Measurements from ENCODE around the gene KCTD6. TPM values are rescaled to one million over a fixed set of nuclear protein-coding genes. Genes with fewer than 3 reads are reported as not detected.

The KCTD6 gene
- total RNA-seq, 2 experiments from 2014 or later: 16.4 to 17.1 TPM

GRCh38 chr3:58471025-58471887, 20.6 kb upstream of the KCTD6 start:
- H4K20me1 ChIP-seq (ENCODE audit: insufficient read depth, low read length): no peaks in the 10 kb centered on the region
- intact Hi-C loops (cut with micrococcal nuclease; ENCODE audit: unreplicated experiment): no loop called here
- DNase-seq (ENCODE audit: low spot score): no peak
- H3K4me1 ChIP-seq (ENCODE audit: insufficient read depth, low read length, poor library complexity, severe bottlenecking): peaks cover 21% of the 10 kb centered on the region
- no peak for TF ChIP-seq CTCF (conservative IDR thresholded peaks at IDR 0.05; ENCODE audit: low read length)
- no peak for TF ChIP-seq EZH2phosphoT487 (IDR thresholded peaks at IDR 0.05; ENCODE audit: borderline replicate concordance, low read depth, low read length)
- ChIA-PET CTCF (ENCODE audit: unreplicated experiment) (no interaction called here), POLR2A (interaction anchor here (0.6 to 1.2 kb wide), 3 partner anchors 82 to 136 kb away, joined by 3 to 5 read pairs (median 5); no protein-coding TSS in a partner anchor)
- H3K79me2 ChIP-seq (ENCODE audit: insufficient read depth, low read depth, low read length): no peaks in the 10 kb centered on the region
- no peak overlapping the region for H3K27ac ChIP-seq (ENCODE audit: low read depth, low read length, poor library complexity, severe bottlenecking)
- H2AFZ ChIP-seq (ENCODE audit: low read length): no peak overlapping the region; the same call in 1 of the 2 replicates
- no peak overlapping the region for H3K4me3 ChIP-seq (ENCODE audit: low read depth, low read length, poor library complexity, severe bottlenecking)
- no peak overlapping the region for H3K4me2 ChIP-seq (ENCODE audit: low read length)
- H3K36me3 ChIP-seq (ENCODE audit: insufficient read depth, low read length): no peaks in the 10 kb centered on the region
- H3K9me2 ChIP-seq (ENCODE audit: insufficient read depth, low read length): no peaks in the 10 kb centered on the region
- no peaks in the 10 kb centered on the region for H3K9me3 ChIP-seq (ENCODE audit: low read length)
- no TSS peak for BruUV-seq (replicated peaks)

- H3K79me2 ChIP-seq (ENCODE audit: insufficient read depth, low read depth, low read length): no peaks in the 10 kb centered on the region
- no peak overlapping the region for H3K4me3 ChIP-seq (ENCODE audit: low read depth, low read length, poor library complexity, severe bottlenecking)
- H3K4me2 ChIP-seq (ENCODE audit: low read length): no peak overlapping the region
- H3K9me3 ChIP-seq (ENCODE audit: low read length): no peaks in the 10 kb centered on the region
- no peak for DNase-seq (ENCODE audit: low spot score)
- H3K4me1 ChIP-seq (ENCODE audit: insufficient read depth, low read length, poor library complexity, severe bottlenecking): peaks cover 21% of the 10 kb centered on the region
- intact Hi-C loops (cut with micrococcal nuclease; ENCODE audit: unreplicated experiment): no loop called here
- H3K27ac ChIP-seq (ENCODE audit: low read depth, low read length, poor library complexity, severe bottlenecking): no peak overlapping the region
- no TSS peak for BruUV-seq (replicated peaks)
- H3K9me2 ChIP-seq (ENCODE audit: insufficient read depth, low read length): no peaks in the 10 kb centered on the region
- ChIA-PET CTCF (ENCODE audit: unreplicated experiment) (no interaction called here), POLR2A (no interaction called here)
- H4K20me1 ChIP-seq (ENCODE audit: insufficient read depth, low read length): no peaks in the 10 kb centered on the region
- no peak overlapping the region for H2AFZ ChIP-seq (ENCODE audit: low read length)
- TF ChIP-seq CTCF (conservative IDR thresholded peaks at IDR 0.05; ENCODE audit: low read length) (no peak), EZH2phosphoT487 (IDR thresholded peaks at IDR 0.05; ENCODE audit: borderline replicate concordance, low read depth, low read length) (no peak)
- H3K36me3 ChIP-seq (ENCODE audit: insufficient read depth, low read length): no peaks in the 10 kb centered on the region
Observed at GRCh38 chr3:58473275-58473674, 18.6 kb upstream of the KCTD6 start.
